Stimulated activated CD4-positive, alpha-beta T cell treated with anti-CD3 and anti-CD28 coated beads, Interleukin-15, amount 100 ng/mL, for 48 hours (primary cell): ENCODE results near the gene PGAM2.

Experiments used
- DNase-seq, 2 donors: peaks; one replicate each; pipeline ENCODE4 v3.0.0-alpha.2; 2020; ENCODE audit warnings: low read depth in 2 of 2

PGAM2 gene

DNA sequence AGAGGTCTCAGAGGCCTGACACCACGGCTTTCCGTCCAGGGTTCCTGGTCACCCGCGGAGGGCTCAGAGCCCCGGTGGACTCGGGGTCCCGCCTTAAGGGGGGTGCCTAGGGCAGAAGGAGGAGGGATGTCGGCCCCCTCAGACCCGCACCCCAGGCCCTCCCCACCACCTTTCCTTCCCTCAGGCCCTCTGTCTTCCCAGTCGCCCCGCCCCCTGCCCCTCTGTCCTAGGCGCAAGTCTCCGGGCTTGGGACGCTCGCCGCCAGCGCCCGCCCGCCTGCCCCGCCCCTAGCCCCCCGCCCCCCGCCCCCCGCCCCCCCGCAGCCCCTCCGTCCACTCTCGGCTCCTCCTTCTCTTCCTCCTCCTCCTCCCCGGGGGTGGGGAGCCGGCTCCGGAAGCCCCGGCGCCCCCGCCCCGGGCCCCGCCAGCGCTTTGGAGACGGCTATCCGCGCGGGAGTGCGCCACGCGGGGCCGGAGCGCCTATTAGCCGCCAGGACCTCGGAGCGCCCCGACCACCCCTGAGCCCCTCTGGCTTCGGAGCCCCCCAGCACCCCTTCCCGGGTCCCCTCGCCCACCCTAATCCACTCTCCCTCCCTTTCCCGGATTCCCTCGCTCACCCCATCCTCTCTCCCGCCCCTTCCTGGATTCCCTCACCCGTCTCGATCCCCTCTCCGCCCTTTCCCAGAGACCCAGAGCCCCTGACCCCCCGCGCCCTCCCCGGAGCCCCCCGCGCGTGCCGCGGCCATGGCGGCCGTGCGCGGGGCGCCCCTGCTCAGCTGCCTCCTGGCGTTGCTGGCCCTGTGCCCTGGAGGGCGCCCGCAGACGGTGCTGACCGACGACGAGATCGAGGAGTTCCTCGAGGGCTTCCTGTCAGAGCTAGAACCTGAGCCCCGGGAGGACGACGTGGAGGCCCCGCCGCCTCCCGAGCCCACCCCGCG lies 38.8 kb upstream of the PGAM2 start, which contains the start of gene AEBP1:
Gene AEBP1, plus strand, starts transcription at position 423 of the 937 bp plus-strand sequence. Its CDS starts 321 bp downstream, at position 744.
- DNase-seq, result no peak

DNA sequence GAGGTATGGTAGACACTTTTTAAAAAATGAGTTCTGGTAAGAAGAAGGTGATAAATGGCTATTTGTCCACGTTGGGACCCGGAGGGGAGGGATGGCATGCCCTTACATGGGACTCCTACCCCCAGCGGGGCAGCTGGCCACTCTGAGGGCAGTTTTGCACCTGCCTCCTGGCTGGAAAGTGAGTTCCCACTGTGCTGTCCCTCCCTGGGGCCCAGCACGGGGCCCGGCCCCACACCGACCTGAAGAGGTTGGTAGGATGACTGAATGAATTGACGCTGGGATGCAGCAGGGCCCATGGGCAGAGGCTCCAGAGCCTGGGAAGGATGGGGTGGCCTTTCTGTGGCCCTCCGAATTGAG lies 38.2 kb upstream of the PGAM2 start:
- DNase-seq, result no peak

DNA sequence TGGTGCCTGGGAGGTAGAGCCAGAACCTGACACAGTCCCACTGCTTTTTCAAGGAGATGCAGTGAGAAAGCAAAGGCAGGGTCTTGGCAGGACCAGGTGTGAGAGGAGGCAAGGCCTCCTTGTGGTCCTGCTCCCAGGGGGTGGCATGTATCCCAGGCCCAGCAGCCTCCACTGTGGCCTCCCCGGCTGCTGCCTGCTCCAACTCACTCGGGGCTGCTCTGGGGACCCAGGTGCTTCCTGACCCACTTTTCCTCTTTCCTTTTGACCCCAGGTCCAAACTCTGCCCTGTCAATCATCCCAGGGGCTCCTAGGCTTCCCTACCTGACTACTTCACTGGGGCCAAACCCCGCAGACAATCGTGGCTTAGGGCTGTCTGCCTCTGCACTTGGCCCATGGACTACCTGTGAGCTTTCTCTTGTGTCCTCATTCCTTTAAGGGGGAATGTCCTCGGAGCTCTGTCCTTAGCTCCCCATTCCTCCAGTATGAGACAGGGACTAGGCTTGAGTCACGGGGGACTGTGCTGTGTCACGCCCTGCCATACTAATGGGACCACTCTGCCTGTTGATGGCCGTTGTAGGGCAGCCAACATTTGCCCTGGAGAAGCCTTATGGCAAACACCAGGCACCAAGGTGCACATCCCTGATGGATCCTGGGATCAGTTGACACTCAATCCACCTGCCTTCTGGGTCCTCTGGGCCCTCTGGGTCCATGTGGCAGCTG lies 37.6 kb upstream of the PGAM2 start:
- DNase-seq, result no peak

DNA sequence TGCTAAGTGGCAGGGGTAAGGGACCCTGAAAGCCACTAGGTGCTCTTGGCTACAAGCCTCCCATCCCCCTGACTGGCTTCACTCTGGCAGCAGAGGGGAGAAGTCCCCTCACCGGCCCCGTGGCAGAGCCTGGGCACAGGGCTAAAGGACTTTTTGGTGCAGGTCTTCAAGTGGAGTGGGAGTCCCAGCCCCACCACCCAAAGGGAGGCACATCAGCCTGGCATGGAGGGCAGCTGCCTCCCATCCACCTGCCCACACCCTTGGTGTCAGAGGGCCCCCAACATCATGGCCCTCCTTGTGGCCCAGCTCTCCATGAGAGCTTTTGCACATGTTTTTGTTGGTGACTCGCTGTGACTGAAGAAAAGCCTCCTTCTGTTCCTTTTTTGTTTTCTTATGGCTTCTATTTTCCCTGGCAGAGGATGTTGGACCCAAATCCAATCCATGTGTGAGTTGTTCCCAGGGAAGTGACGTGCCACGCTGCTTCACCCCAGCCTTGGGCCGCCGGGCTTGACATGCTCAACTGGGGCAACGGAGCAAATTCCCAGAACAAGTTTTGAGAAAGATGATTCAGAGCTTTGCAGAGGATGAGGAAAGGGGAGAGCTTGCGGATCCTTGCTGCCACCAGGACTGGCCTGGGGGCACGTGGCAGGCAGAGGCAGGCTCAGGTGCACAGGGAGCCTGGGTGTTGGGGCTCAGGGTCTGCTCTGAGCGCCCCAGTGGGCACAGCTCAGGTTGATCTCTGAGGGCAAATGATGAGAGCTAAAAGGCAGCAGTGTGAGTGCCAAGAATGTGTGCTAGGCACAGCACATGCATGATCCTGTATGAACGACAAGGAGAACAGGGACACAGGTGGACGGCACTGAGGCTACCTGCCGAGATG lies 36.8 kb upstream of the PGAM2 start:
- DNase-seq, result no peak

DNA sequence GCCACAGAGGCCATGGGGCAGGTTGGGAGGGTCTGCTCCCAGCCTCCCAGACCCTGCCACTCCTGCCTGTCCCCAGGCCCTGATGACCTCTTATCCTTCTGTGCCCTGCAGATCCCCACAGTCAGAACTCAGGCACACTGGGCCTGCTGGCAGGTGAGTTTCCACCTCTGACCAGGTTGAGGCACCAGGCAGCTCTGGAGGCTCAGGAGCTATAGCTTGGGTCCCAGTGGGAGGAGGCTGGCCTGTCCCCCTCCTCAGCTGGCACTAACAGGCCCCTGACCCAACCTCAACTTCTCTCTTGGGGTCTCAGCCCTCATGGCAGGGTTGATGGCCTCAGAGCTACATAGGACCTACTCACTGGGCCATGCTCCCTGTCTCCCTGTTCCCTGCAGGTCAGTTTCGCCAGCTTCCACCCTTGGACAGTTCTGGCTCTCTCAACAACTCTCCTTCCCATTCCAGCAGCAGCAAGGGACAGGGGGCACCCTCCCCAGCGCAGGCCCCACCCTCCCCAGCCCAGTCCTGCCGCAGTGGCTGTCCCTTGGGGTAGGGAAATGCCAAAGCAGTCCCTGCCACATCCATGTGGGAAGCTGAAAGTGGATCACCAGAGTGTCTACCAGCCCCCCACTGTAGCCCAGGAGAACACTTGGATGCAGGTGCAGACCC lies 36.1 kb upstream of the PGAM2 start:
- DNase-seq, result no peak

DNA sequence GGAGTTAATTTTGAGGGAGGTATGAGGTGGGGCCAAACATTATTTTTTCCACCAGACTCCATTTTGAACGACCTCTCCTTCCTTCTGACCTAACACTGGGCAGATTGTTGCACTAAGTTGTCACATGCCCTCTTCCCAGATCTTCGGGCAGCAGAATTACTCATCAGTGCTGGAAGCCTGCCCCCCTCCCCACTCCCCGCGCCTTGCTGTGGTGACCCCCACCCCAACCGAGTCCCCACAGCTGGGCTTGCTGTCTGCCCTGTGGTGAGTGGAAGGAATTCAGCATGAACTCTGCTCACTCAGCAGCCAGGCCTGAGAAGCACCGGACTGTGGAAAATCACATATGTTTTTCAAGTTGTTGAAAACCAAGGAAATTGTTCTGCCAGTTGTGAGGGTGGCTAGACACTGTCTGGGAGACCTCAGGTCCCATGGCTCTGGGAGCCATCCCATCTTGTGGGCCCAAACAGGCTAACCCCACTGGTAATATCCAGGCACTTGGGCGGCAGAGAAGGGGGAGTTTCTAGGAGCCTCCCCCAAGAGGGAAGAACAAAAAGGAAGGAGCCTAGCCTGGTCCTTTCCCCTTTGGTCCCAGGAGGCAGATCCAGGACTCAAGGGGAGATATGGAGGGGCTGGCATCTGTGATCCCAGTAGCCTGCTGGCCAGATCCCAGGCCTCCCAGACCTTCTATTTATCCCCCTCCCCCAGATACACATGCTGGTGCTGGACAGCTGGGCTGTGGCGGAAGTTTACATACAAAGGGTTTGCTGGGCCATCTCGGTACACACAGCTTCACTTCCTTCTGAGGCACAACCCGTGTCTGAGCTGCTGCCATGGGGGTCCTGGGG lies 35.3 kb upstream of the PGAM2 start:
- no peak for DNase-seq

DNA sequence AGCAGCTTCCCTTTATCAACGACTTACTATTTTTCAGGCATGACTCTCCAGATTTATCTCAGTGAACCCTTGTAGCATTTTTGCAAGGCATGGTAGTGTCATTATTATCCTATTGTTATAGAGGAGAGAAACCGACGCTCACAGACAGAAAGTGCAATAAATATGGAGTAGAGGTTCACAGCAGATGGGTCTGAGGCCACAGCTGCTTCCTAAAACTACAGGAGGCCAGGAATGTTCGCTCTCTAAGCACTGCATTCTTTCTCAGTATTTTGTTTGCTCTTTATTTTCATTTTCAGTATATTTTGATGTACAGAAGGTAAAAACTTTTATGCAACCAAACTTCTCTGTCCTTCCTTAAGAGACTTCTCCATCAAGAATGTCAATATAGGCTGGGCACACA lies 34.3 kb upstream of the PGAM2 start:
- DNase-seq, result no peak

DNA sequence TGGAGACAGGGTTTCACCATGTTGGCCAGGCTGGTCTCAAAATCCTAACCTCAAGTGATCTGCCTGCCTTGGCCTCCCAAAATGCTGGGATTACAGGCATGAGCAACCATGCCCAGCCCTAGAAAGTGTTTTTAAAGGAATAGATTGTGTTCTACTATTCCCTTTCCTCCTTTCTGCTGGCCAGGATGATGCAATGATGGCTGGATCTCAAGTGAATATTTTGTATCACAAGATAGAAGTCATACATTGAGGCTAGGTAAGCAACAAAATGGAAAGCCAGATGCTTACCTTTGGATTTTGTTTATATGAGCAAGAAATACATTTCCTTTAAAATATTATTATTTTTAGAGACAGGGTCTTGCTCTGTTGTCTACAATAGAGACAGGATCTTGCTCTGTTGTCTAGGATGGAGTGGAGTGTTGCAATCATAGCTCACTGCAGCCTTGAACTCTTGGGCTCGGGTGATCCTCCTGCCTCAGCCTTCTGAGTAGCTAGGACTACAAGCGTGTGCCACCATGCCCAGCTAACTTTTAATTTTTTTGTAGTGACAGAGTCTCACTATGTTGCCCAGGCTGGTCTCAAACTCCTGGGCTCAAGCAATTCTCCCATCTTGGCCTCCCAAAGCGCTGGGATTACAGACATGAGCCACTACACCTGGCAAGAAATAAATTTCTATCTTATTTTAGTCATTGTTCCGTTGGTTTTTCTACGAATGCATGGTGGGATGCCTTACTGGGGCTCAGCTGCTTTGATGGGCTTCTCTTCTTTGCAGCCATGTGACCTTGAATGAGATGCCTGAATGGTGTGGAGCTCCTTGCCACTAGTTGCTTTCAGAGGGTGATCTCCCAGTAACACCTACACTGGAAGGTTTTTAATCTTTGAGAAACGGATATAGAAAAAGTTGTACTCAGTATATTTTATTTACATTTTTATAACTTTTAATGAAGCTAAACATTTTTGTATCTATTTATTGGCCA lies 33.0 kb upstream of the PGAM2 start:
- no peak for DNase-seq

DNA sequence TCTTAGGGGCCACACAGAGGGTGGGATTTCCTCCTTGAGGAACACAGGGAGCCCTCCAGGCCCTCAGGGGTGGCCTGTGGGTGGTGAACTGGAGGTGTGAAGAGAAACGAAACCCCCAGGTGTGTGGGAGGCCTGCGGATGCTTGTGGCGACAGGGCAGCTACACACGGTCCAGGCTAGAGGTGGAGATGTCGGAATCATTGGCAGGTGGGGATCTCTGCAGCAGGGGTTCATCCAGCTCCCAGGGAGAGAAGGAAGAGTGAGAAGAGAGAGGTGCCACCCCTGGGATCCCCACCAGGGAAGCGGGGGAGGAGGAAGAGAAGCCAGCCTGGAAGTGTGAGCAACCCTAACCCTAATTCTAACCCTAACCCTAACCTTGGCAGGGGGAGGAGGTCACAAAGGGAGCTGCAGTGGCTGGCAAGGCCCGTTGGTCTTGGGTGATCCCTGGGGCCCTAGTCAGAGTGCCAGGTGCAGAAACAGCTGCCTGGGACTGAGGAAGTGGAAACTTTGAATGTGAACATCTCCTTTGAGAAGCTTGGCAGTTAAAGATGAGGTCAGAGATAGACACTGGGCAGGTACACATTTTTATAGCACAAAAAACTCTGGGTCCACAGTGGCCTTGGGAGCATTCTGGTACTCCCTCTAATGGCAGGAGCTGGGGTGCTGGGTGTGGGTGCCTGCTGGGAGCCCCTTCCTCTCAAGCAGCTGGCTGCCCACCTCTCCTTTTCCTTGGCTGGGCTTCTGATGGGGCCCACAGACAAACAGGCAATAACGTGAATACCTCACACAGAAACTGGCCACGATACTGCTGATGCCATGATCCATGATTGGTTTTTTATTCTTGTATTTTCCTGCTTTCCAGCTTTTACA lies 31.9 kb upstream of the PGAM2 start:
- no peak for DNase-seq

DNA sequence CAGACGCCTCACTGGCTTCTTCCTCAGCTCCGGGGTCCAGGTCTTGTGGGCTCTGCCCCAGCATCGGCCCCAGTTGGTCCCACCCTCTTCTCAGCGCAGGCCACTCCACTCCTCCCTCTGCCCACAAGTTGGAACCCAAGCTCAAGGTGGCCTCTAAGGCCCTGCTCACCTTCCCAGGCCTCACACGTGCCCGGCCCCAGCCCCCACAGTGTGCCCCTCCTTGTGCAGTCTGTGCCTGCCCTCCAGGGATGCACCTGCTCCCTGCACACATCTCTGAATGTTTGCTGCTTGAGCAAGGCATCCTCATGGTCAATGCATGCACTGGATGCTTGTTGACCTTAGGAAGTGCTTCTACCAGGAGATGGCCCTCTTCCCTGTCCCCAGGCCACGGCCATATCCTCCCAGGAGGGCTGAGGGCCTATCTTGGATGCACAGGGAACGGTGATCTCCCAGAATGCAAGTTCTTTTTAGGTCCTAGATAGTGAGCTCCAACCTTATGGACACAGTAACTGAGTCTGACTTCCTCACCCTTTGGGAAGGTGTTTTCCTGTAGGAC lies 31.0 kb upstream of the PGAM2 start:
- no peak for DNase-seq

DNA sequence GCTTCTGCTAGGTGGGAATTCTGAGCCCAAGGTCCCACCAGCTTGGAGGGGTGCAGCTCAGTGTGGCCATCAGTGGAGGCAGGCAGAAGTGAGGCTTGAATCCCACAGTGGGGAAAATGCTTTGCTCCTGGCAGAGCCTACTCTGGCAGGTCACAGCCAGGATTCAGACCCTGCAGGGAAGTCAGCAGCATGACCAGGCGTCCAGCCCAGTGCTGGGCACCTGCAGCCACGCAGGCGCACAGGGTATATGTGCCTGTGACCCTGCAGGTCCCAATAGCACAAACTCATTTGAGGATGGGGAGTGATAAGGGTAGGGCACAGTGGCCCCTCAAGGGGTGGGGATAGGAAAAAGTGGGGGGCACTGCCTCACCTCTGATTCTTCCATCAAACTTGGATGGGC lies 30.4 kb upstream of the PGAM2 start:
- DNase-seq, result no peak

DNA sequence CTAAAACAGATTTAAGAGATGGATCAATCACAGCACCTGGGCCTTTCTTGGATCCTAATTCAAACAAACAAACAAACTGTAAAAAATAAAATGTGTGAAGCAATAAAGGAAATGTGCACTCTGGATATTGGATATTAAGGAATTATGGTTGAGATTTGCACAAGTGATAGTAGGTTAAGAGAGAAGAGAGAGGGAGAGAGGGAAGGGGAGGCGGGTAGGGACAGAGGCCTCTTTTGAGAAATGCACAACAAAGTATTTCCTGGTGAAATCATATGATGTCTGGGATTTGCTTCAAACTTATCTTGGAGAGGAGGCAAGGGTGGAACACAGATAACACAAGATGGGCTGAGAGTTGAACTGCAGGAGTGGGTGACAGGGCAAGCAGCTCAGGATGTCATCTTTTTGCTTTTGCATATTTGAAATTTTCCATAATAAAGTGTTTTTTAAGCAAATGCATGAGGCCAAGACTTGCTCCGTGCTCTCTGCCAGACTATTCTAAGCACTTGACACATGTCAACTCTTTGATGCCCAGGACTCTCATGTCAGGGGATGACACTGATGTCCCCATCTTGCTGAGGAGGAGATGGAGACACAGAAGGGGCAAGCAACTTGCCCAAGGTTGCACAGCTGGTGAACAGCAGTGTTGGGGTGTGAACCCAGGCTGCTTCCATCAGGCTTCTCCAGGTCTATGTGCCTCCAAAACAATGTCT lies 29.7 kb upstream of the PGAM2 start:
- DNase-seq, result no peak

DNA sequence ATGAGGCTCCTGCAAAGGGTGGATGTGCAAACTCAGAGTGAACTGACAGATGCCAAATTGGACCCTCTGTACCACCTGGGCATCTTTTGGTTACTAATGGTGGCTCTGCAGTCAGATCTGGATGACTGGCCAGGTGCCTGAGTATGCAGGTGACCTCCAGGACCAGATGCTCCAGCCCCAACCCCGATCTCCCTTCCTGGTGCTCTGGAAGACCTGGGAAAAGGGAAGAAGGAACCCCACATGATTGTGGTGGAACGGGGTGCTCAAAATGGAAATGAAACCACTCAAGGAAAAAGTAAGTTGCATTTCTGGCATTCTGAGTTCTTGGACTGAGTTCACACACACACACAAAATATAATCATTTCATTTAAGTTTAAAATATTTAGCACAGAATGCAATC lies 29.0 kb upstream of the PGAM2 start:
- DNase-seq, result no peak

DNA sequence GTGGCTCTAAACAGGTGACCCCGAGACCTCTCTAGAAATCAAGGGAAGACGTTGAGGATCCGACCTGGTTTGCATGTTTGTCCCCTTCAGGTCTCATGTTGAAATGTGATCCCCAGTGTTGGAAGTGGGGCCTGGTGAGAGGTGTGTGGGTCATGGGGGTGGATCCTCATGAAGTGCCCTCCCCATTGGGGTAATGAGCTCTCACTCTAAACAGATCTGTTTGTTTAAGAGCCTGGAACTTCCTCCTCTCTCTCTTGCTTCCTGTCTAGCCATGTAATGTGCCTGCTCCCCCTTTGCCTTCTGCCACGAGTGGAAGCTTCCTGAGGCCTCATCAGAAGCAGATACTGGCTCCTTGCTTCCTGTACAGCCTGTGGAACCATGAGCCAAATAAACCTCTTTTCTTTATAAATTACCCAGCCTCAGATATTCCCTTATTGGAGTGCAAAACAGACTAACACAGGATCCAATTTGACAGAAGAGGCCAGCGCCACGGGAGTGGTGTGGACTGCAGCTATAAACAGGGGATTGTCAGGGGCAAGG lies 27.8 kb upstream of the PGAM2 start:
- no peak for DNase-seq

DNA sequence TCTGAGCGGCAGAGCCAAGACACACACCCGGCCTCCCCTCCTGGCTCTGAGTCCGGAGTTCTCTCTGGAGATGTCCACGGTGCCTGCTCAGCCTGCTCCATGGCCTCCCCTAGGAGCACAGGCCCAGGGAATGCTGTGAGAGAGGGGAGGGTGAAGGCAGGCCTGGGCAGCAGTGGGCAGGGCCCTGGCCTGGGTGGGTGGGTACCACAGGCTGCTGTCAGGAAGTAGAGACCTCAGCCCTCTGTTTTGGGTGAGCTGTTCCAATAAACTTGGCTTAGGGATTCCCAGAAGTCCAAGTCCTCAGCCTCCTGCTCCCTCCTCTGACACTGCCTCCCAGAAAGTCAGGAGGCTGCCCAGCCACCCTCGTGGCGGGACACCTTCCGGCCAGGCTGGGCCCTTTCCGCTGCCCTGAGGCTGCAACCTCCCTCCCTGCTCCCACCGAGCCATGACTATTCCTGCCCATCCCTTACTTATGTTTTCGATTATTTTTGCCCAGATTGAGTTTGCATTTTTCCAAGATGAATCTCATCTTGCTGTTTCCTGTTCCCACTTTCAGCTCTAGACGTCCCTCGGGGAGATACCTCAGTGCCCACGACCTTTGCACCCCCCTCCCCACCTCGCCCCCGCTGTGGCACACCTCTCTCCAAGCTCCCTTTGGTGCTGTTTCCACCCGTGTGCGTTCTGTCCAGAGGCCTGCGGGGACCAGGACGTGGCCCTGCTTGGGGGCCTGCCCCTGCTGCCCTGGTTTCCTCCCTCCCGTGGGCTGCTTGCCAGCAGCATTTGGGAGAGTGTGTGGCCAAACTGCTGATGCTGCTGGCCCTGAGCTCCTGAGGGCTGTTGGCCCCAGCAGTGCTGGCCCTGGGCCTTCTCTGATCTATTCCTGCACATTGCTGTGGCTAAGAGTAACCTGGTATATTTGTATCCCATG lies 22.8 kb upstream of the PGAM2 start:
- no peak for DNase-seq

DNA sequence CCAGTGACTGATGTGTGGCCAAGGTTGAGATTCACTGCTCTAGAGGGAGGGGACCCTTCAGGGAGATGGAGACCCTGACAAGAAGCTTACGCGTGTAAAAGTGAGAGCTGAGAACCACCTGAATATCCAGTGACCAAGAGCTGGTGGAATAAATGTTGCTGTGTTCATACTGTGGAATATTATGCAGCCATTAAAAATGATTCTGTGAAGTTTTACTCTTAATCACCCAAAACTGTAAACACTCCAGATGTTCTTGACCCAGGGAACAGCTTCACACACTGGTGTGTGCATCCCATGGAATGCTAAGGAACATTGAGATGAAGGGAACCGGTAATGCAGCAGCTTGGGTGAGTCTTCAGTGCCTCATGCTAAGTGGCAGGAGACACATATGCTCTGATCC lies 21.3 kb upstream of the PGAM2 start:
- DNase-seq, result no peak
